Measurements from ENCODE around the gene DNAJC22.
"Not testable (repeated sequence)": the region's sequence is repeated elsewhere in the genome, so short reads cannot be mapped to it uniquely, and the experiment has no call there.

Gene DNAJC22

DNA sequence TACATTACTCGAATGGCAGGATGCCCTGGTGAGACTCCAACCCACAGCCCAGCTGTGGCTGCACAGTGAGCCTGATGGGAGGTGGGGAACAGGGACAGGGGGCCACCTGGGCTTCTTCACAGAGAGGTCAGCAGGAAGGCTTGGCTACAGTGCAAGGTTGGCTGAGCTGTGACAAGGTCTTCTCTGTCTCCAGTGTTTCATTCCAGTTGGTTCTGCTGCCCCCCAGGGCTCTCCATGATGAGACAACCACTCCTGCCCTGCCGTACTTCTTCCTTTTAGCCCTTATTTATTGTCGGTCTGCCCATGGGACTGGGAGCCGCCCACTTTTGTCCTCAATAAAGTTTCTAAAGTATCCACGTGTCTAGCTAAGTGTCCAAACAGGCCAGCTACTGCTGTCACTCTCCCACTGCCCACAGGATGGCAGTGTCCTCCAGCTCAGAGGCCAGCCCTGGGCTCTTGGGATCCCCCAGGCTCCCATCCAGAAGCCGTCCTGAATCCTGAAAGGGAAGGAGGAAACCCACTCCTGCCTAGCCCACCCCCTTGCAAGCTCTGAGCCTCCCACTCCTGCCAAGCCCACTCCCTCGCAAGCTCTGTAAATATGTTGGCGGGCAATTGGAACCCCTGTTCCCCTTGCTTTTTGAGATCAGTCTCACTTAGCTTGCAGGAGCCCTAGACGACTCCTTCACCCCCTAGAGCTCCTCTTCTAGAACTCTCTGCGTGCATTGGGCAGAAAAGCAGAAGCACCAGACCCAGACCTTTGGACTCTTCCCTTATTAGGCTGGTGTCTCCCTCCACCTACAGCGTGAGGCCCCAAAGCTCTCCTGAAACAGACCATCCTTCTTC, 15.1 kb upstream of the DNAJC22 start:
- DNase-seq: no peak

DNA sequence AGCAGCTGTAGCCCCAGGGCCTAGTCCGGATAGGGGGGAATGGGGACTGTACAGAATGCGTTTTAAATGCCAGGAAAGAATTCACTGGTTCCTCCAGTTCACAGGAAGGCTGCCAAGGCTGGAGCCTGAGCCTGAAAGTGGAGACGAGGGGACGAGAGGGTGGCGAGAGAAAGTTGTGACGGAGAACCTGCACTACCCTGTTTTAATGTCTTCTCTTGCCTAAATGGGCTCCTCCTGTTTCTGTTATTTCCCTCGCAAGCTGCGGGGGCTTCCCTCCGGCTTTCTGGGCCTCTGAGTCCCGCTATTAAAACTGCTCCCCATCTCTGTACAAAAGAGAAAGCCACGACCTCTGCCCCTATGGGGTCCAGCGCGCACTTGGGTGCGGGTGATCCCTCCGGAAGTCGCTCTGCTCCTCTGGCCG, 14.2 kb upstream of the DNAJC22 start:
- DNase-seq: no peak

DNA sequence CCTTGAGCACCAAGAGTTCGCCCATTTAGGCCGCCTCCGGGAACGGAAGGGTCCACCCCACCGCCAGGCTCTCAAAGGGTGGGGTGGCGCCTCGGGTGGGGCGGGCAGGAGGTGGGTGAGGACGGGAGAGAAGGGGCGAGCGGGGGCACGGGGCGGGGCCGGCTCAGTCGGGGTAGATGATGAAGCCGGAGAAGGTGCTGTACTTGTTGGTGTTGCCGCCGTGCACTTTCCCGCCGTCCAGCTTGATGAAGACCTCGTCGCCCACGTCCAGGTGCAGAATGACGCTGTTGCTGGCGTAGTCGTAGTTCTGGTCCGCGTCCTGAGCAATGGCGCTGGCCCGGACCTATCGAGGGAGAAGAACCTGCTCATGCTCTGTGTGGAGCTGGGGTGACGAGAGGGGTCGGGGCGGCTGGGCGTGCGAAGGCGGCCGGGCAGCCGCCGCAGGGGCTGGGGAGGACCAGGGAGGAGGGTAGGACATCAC, 13.8 kb upstream of the DNAJC22 start:
- no peak for DNase-seq

DNA sequence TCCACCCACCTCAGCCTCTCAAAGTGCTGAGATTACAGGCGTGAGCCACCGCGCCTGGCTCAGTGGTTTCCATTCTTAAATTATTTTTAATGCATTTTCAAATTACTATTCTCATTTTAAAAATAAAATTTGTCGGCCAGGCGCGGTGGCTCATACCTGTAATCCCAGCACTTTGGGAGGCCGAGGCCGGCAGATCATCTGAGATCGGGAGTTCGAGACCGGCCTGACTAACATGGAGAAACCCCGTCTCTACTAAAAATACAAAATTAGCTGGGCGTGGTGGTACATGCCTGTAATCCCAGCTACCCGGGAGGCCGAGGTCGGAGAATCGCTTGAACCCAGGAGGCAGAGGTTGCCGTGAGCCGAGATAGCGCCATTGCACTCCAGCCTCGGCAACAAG, 12.9 kb upstream of the DNAJC22 start:
- not testable (repeated sequence) for DNase-seq

DNA sequence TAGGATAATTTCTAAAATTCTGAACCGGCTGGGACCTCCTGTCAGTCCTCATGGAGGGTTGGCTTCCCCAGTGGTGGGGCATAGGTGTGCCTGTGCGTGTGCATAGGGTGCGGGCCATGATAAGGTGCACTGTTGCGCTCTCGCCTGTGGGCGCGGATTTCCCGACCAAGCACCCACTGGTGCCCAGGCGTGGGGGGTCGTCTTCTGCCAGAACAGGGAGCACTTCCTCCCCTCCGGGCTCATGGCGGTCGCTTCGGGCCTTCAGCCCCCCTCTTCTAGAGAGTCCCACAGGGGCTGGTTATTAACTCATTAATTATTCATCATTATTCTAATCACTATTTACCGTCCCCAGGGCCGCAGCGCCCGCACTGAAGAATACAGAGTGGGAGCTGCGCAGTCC, 12.5 kb upstream of the DNAJC22 start:
- DNase-seq: no peak

DNA sequence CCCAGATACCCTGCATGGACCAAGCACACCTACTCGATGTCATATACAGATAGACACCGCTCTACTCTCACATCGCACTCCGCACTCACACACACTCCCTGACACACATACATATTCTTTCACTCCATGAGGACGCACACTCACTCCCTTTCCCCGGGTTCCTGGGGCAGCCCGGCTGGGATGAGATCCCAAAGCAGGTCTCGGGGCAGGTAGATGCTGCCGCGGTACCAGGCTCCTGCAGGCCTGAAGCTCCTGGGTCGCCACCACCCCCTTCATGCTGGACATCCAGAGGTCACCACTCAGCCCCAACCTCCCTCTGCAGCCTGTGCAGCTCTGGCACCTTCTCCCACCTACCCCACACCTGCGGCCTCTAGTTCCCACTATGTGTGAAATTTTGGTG, 12.0 kb upstream of the DNAJC22 start:
- no peak for DNase-seq

DNA sequence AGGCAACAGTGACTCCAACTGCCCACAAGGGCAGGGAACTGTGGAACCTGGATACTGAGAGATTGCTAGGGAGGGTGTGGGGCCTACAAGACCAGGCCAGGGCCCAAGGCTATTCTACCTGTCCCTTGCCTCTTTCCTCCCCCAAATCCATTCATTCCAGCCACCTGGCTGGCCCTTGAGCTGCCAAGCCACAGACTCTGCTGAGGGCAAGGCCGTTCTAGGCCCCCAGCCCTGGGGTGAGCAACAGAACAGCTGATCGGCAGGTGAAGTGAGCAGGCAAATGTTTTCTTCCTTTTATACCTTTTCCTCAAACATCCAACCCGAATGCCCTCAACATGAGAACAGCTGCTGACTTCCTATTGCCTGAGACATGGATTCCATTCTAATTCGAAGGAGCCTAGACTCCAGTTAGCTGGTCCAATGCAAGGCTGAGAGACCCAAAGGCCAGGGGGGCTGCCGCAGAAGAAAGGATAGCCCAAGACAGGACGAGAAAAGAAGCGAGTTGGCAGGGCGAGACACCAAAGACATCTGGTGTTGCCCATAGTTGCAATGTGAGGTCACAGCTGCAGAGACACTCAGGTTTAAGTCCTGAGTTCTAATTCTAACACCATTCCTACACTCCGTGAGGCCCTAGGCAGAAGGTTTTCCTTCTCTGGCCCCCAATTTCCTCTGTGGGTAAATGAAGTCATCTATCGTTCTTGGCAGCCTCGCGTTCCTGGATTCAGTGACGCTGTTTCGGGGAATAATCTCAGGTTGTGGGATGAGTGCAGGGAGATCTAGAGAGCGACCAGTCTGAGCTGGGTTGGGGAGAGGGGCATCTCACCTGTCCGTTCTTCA, 11.4 kb upstream of the DNAJC22 start:
- no peak for DNase-seq

DNA sequence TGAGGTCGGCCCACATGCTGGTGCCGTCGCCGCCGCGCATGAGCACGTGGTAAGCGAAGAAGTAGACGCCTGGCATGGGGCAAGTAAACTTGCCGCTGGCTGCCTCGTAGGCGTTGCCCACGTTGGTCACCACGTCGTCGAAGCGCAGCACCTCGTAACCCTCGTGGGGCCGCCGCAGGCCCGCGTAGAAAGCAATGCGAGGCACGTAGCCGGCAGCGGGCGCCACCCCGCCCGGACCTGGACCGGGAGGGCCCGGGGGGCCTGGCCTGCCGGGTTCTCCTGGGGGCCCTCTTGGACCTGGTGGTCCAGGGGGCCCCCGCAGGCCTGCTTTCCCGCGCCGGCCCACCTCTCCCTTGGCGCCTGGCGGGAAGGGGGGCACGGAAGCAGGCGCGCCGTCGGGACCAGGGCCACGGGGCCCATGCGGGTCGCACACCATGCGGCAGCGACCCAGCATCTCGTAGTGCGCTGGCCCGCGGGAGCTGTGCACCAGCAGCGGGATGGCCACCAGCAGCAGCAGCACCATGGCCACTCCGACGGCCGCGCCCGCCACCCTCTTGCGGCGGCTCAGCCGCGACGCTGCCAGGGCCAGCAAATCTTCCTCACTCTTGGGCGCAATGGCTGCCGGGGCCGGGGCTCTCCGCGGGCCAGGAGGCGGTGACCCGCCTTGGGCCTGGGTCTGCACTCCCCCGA, 10.6 kb upstream of the DNAJC22 start:
- no peak for DNase-seq

DNA sequence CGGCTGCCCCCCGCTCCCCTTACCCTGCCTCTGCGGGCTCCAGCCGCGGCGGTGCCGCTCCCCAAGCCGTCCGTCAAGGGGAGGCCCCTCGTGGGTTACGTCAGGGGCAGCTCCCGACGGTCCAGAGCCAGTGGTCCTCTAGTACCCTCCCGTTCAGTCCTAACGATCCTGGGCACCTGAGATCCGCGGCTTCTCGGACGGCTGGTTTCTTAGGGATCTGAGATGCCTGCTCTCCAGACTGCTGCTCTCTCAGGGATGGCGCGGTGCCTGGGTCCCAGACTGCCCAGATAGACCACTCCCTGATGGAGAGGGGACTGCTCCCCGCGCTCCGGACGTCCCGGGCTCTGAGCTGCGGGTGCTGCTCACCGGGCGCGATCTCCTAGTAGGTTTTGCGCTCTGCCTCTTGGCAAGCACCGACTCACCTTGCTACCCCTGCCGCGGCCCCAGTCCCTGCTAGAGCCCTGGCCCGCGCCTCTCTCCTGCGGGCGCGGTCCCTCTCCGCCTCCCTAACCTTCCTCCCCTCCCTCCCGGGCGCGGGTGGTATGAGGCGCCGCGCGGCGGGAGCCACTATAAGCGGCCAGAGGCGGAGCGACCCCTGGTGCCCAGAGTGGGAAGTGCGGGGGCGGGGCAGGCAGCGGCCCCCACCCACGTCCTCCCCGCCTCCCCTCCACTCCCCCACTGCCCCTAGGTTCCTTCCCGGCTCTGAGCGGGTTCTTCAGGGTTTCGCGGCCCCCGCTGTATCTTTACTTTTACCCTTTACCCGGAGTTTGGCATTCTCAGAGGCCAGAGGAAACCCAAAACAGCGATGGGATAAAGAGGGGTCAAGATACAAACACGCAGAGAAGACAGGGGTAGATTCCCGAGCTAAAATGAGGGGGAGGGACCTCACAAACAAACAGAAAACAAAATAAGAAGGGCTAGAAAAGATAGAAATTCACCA, 9.8 kb upstream of the DNAJC22 start, which contains the start of gene C1QL4:
Gene C1QL4 (minus strand): TSS at position 544 of the 940 bp plus-strand sequence. CDS start 711 bp downstream, outside the sequence.
- peak; percentile 94 for DNase-seq

DNA sequence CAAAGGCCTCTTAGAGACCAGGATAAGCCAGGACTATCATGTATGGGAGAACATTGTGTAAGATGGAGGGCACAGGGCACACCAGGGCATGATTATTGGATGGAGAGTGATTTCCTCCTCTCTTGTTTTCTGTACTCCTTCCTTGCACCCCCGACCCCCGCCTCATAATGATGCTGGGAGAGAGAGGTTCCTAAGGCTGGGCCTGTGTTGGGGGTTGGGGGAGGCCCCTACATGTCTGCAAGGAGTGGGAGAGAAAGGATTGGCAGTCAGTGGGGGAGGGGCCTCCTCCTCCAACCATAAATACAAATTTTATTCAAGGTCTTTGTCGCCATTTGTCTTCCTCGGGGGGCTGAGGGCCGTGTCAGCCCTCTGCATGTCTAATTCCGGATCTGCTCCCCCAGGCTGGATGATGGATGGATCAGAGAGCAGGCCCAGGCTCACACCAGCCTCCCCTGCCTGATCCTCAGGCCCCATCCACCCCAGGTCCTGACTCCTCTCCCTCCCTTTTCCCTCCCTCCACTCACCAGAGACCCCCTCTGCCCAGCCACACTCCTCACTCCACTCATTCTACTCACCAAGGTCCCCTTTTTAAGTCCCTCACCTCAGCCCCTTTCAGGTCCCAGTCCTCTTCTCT, 7.7 kb upstream of the DNAJC22 start:
- DNase-seq: no peak

DNA sequence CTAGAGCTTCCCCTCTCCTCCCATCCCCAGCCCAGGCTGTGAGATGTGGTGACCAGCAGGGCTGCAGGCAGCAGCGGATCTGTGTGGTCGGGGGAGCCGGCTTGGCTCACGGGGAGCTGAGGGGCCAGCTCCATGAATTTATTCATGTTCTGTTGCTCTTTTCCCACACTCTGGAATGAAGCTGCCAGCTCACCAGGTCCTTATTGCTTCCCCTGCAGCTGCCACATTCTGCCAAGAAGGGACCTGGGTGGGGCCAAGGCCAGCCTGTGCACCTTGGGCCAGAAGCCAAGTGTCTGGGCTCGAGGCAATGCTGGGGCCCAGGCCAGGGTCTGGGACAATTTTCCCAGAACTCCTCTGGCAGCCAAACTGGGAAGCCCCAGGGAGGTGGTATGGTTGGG, 7.2 kb upstream of the DNAJC22 start:
- DNase-seq: no peak

DNA sequence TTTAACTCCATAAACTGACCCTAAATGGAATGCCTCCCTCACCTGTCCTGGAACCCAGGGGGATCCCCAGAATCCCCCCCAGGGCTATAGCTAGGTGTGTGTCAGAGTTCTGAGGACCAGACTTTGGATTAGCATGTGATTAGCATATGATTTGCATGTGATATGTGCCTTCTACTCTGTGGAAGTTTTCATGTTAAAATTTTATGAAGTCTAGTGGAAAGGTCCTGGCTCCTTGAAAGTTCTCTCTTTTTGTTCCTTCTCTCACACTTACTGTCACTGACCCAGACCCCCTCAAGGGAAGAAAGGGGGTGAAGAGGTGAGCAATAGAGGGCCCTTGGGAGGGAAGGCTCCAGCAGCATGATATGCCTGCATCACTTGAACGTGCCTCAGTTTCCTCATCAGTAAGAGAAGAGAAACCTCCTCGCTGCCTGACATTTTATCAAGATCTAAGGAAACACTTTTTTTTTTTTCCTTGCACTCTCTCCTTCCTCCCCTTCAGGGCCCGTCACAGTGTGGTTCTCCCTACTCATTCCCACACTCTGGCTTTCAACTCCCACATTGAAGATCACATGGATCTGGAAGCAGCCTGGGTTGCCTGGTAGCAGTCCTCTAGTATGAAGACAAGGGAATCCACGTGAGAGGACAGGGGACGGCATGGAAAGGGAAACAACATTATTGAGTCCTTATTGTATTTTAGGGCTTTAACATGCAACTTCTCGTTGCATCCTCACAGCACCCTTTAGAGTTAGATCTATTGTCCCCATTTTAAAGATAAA, 6.4 kb upstream of the DNAJC22 start:
- no peak for DNase-seq

DNA sequence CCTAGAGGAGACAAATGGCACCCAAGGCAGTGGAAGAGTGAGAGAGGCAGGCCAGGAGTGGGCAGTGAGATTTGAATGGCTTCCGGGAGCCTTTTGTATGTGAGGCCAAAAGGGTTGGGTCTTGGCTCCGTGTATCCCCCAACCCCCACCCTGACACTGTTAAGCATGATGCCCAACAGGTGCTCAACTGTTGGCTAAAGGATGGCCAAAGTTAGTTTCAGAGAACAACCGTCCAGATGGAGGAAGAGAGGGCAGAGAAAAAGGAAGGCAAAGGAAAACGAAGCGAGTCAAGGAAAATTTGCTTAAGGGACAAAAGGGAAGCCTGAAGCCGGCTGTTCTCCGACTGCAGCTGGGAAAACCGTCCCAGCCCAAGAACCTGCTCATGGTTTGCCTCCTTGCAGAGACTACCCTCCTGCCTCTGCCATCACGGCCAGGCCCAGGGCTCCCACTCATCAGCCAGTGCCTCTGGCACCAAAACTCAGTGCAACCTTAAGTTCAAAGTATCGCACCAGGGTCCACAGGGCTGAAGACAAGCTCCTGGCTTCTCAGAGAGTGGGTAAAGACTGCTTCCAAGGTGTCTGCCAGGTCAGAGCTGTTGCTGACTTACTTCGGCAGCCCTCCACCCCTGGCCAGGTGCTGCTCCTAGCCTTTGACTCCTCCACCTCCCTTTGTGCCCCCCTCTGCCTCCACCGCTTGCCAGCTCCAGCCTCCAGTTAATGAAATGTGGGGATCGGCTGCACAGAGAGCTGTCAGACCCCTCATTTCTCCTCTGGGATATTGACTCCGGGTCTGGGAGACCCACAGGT, 5.5 kb upstream of the DNAJC22 start:
- DNase-seq: no peak

DNA sequence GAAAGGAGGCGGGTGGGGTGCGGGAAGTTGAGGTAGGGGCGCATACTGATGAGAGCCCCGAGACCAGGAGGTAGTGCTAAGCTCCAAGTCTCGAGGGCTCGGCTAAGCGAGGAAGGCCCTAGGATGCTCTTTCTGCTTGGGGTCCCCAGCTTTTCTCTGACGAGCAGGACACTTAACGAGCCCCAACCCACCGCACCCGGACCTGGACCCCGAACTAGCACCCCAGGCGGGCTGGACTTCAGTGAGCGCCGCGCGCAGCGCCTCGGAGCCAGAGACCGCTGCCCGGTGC, 5.0 kb upstream of the DNAJC22 start:
- DNase-seq: no peak

DNA sequence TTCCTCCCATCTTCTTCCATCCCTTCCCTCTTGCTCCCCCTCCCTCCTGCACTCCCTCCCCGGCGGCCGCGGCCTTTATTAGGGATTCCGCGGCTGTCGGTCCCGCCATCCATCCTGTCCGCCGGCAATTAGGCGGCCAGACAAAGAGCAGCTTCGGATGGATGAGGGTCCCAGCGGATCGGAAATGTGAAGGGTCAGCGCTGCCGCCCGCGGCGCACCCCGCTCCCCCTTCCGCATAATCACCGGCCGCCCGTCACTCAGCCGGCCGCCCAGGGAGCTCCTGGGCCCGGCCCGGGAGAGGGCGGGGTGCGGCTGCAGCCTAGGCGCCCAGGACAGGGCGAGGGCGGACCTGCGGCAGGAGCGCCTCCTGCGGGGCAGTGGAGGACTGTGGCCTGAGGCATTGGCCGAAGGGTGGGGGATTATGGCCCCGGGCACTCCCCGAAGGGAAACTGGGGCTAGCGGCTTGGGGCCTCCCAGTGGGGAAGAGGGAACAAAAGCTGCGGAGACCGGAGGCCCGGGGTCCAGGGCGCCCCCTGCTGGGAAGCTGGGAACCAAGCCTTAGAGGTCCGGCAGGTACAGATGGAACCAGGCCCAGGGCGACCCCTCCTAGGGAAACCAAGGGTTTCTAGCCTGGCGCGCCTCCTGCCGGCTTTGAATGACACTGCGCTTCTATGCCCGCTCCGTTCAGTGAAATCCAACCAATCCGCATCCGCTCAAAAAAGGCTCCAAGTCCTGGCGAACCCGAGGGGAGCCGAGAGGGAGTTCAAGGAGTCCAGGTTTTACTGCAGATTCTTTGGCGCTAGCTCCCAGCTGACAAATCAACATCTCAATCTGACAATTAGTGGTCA, 4.4 kb upstream of the DNAJC22 start:
- peak; percentile 67 for DNase-seq

DNA sequence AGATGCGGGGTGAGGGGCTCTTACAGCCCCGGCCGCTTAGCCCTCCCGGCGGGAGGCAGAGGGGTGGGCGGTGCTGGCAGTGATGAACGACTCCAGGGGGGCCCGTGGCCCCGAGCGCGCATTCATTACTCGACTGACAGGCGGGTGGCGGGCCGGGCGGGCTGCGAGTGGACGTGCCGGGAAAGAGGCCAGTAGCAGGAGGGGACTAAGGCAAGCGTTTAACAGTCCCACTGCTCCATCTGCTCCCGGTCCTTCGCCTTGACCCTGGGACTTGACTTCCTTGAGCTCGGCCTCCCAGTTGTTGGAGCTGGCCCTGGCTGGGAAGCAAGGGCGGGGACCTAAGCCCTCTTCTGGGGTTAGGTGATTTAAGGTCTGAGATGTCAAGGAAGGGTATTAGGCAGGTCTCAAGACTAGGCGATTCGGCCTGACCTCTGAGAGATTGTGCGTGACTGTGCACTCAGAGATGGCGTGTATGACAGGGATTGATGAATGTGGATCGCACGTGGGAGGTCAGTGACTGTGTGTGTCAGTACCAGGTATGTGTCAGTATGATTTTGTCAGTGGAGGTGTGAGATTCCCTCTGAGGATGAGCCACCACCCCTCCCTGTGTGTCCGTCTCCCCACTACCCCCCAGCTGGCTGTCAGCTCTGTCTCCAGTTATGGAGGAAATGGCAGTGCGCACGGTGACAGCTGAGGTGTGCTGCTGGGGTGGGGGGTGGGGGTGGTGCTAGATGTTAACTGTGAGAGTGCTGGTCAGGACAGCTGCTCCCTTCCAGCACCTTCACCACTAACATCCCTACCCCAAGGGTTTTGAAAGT, 3.6 kb upstream of the DNAJC22 start:
- no peak for DNase-seq

DNA sequence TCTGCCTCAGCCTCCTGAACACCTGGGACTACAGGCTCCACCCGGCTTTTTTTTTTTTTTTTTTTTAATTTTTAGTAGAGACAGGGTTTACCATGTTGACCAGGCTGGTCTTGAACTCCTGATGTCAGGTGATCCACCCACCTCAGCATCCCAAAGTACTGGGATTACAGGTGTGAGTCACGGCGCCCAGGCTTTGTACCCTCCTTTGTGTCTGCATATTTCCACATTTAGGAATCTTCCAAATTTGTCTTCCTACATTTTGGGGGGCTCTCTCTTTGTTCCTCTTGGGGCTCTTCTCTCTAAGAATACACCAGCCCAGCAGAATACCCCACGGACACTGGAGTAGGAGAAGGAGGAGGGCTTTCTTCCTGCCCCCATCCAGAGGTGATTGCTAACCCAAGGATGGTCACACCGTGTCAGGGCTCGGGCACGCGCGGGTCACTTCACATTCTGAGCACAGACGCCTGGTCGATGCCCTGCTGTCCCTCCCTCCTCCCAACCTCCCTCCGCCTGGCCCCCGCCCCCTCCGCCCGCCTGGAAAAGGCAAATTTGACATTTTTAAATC, 2.1 kb upstream of the DNAJC22 start:
- no peak for DNase-seq
